Fibroblast of lung (primary cell): ENCODE measurements around the gene RPL29.

Source experiments
- EZH2 ChIP-seq: IDR thresholded peaks from 2 replicates; pipeline ENCODE4 v1.5.1; 2012; ENCODE audit warnings: low read length, control low read depth, mild to moderate bottlenecking; ENCODE audit errors: missing control alignments
- TF ChIP-seq, protein P1 (sequence below), 2 donors: IDR thresholded peaks in 1 of 2; conservative IDR thresholded peaks in 1 of 2; 1 replicate in 1 of 2; 2 replicates in 1 of 2; pipeline ENCODE4 v1.5.1; 2011 to 2012; ENCODE audit warnings: low read length in 2 of 2, control low read depth in 1 of 2, inconsistent platforms in 1 of 2, low read depth in 1 of 2, mild to moderate bottlenecking in 1 of 2

DNA sequence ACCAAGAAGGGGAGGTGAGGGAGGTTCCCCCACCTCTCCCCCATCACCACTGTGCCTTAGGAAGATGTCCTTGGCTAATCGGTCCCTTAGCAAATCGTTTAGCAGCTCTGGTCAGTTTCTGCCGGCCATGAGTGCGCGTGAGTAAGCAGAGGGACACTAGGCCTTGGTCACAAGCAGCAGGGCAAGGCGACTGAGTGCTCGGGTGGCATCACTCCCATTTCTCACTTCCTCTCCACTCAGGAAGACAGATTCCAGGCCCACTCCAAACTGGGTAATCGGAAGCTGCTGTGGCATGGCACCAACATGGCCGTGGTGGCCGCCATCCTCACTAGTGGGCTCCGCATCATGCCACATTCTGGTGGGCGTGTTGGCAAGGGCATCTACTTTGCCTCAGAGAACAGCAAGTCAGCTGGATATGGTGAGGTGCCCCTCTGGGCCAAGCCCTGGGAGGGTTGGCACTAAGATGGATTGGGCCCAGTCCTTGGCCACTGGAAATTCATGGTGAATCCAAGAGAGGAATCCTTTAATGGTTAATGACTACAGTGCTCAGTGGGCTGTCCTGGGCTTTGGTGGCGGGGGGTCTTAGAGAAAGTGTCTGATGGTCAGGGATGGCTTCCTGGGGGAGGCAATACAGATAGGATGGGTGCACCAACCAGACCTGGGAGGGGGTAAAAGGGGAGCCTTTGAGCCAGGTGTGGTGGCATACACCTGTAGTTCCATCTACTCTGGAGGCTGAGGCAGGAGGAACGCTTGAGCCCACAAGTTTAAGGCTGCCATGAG is 49.6 kb downstream of the RPL29 start:
- TF ChIP-seq, protein P1, sequence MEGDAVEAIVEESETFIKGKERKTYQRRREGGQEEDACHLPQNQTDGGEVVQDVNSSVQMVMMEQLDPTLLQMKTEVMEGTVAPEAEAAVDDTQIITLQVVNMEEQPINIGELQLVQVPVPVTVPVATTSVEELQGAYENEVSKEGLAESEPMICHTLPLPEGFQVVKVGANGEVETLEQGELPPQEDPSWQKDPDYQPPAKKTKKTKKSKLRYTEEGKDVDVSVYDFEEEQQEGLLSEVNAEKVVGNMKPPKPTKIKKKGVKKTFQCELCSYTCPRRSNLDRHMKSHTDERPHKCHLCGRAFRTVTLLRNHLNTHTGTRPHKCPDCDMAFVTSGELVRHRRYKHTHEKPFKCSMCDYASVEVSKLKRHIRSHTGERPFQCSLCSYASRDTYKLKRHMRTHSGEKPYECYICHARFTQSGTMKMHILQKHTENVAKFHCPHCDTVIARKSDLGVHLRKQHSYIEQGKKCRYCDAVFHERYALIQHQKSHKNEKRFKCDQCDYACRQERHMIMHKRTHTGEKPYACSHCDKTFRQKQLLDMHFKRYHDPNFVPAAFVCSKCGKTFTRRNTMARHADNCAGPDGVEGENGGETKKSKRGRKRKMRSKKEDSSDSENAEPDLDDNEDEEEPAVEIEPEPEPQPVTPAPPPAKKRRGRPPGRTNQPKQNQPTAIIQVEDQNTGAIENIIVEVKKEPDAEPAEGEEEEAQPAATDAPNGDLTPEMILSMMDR (conservative IDR thresholded peaks at IDR 0.05 in 1 of 2, IDR thresholded peaks at IDR 0.05 in 1 of 2; ENCODE audit: low read depth in 1 of 2, low read length in 2 of 2) = no peak
- TF ChIP-seq EZH2 = no peak
